H1 (cell line): ENCODE data around the gene HPRT1. TPM values are rescaled to one million over a fixed set of nuclear protein-coding genes. Genes with fewer than 3 reads are reported as not detected.

ENCODE experiments used
- CTCF ChIA-PET: fragments of 300-600 bp; sonication (Branson Sonifier 250); formaldehyde crosslinking; loops from one replicate; lab custom pipeline; 2021; ENCODE audit not compliant: partially characterized antibody; lab: Charles Lee
- POLR2A ChIA-PET: fragments of 300-600 bp; sonication (Branson Sonifier 250); formaldehyde crosslinking; loops from one replicate; lab custom pipeline; 2021; ENCODE audit warnings: inconsistent platforms; ENCODE audit not compliant: partially characterized antibody; lab: Charles Lee
- DNase-seq, 2 experiments: peaks; one replicate each; pipeline versions ENCODE4 v3.0.0 to v3.0.0-alpha.2; 2010 to 2022; ENCODE audit warnings: low spot score in 2 of 2, low read depth in 1 of 2, mixed read lengths in 1 of 2
- FAIRE-seq: peaks from 2 replicates; lab custom pipeline; 2011; peaks lifted over from hg19 to GRCh38; lab: Jason Lieb, UNC
- H2AFZ ChIP-seq: 2 replicates; pipeline ENCODE4 v1.8.1; 2012; ENCODE audit warnings: low read length, inconsistent platforms
- H2AK5ac ChIP-seq: 2 replicates; pipeline ENCODE4 v1.6.1; 2013; ENCODE audit warnings: low read depth, low read length
- H2BK120ac ChIP-seq: replicated peaks from 2 replicates; pipeline ENCODE3; 2013; ENCODE audit warnings: low read depth, low read length, inconsistent platforms
- H2BK12ac ChIP-seq: 2 replicates; pipeline ENCODE4 v1.6.1; 2013; ENCODE audit warnings: low read depth, low read length
- H2BK15ac ChIP-seq: 2 replicates; pipeline ENCODE4 v1.6.1; 2013; ENCODE audit warnings: low read length
- H2BK20ac ChIP-seq: 2 replicates; pipeline ENCODE4 v1.6.1; 2013; ENCODE audit warnings: low read length
- H2BK5ac ChIP-seq: 2 replicates; pipeline ENCODE4 v1.6.1; 2013; ENCODE audit warnings: low read depth, low read length
- H3K14ac ChIP-seq: 2 replicates; pipeline ENCODE4 v1.6.1; 2013; ENCODE audit warnings: inconsistent platforms; ENCODE audit not compliant: insufficient read length
- H3K18ac ChIP-seq: 2 replicates; pipeline ENCODE4 v1.6.1; 2013; ENCODE audit warnings: low read length; ENCODE audit errors: extremely low read depth
- H3K23ac ChIP-seq: 2 replicates; pipeline ENCODE4 v1.6.1; 2013; ENCODE audit warnings: inconsistent platforms; ENCODE audit not compliant: insufficient read length
- H3K23me2 ChIP-seq: 2 replicates; pipeline ENCODE4 v1.6.1; 2013; ENCODE audit warnings: low read depth, low read length
- H3K27ac ChIP-seq: 2 replicates; pipeline ENCODE4 v1.6.1; 2011; ENCODE audit warnings: low read depth, low read length, inconsistent platforms
- H3K27me3 ChIP-seq, 4 experiments: replicated peaks in 1 of 4; 1 replicate in 1 of 4; 2 replicates in 3 of 4; pipeline versions ENCODE4 v1.6.1 to v1.8.1; 2011 to 2013; ENCODE audit warnings: low read length in 3 of 4, mild to moderate bottlenecking in 3 of 4, inconsistent platforms in 2 of 4, mixed read lengths in 2 of 4, moderate library complexity in 1 of 4; ENCODE audit not compliant: control insufficient read depth in 3 of 4, insufficient read depth in 3 of 4; ENCODE audit errors: extremely low read depth in 1 of 4
- H3K36me3 ChIP-seq, 4 experiments: 2 replicates each; pipeline versions ENCODE4 v1.6.1 to v1.8.1; 2011 to 2013; ENCODE audit warnings: mild to moderate bottlenecking in 4 of 4, low read length in 3 of 4, moderate library complexity in 2 of 4, control low read depth in 1 of 4, inconsistent platforms in 1 of 4; ENCODE audit not compliant: insufficient read depth in 4 of 4, control insufficient read depth in 2 of 4
- H3K4ac ChIP-seq: replicated peaks from 2 replicates; pipeline ENCODE3; 2013; ENCODE audit warnings: low read length, low read depth, mixed read lengths, inconsistent platforms; ENCODE audit not compliant: insufficient read length
- H3K4me1 ChIP-seq, 4 experiments: replicated peaks in 1 of 4; 1 replicate in 1 of 4; 2 replicates in 3 of 4; pipeline versions ENCODE4 v1.6.1 to v1.8.1; 2011 to 2013; ENCODE audit warnings: low read length in 3 of 4, inconsistent platforms in 2 of 4, mixed read lengths in 1 of 4; ENCODE audit not compliant: insufficient read depth in 4 of 4, control insufficient read depth in 3 of 4
- H3K4me2 ChIP-seq, 2 experiments: 2 replicates each; pipeline versions ENCODE4 v1.6.1 to v1.8.1; 2011 to 2013; ENCODE audit warnings: low read depth in 2 of 2, low read length in 2 of 2, control low read depth in 1 of 2, inconsistent platforms in 1 of 2, mild to moderate bottlenecking in 1 of 2; ENCODE audit not compliant: insufficient read depth in 1 of 2
- H3K4me3 ChIP-seq, 4 experiments: fragments of 200-600, 300-600 bp in 1 of 4; sonication (generic), shearing (Covaris generic), sonication (Bioruptor Twin) in 1 of 4; 2 replicates each; pipeline versions ENCODE4 v1.5.1 to v1.8.1; 2011 to 2016; ENCODE audit warnings: low read length in 4 of 4, low read depth in 3 of 4, control low read depth in 2 of 4, inconsistent platforms in 2 of 4, mild to moderate bottlenecking in 2 of 4, mixed read lengths in 1 of 4, moderate library complexity in 1 of 4; ENCODE audit not compliant: insufficient read depth in 2 of 4; ENCODE audit errors: extremely low read depth in 1 of 4
- H3K56ac ChIP-seq: replicated peaks from 2 replicates; pipeline ENCODE3; 2013; ENCODE audit warnings: low read depth, mild to moderate bottlenecking, mixed read lengths, low read length, inconsistent platforms; ENCODE audit not compliant: insufficient read length
- H3K79me1 ChIP-seq: 2 replicates; pipeline ENCODE4 v1.6.1; 2013; ENCODE audit warnings: low read depth, low read length, control low read depth
- H3K79me2 ChIP-seq, 2 experiments: 2 replicates each; pipeline versions ENCODE4 v1.6.1 to v1.8.1; 2012 to 2013; ENCODE audit warnings: low read length in 2 of 2, mild to moderate bottlenecking in 2 of 2, inconsistent platforms in 1 of 2; ENCODE audit not compliant: insufficient read depth in 2 of 2, control insufficient read depth in 1 of 2
- H3K9ac ChIP-seq, 4 experiments: replicated peaks in 1 of 4; 1 replicate in 1 of 4; 2 replicates in 3 of 4; pipeline versions ENCODE4 v1.6.1 to v1.8.1; 2011 to 2013; ENCODE audit warnings: low read depth in 3 of 4, low read length in 3 of 4, control low read depth in 2 of 4, mild to moderate bottlenecking in 2 of 4, moderate library complexity in 2 of 4, inconsistent platforms in 1 of 4; ENCODE audit errors: extremely low read depth in 1 of 4
- H3K9me3 ChIP-seq, 2 experiments: 2 replicates each; pipeline versions ENCODE4 v1.6.1 to v1.8.1; 2012 to 2013; ENCODE audit warnings: mild to moderate bottlenecking in 2 of 2, moderate library complexity in 2 of 2, control low read depth in 1 of 2, inconsistent platforms in 1 of 2, low read depth in 1 of 2, low read length in 1 of 2, mixed read lengths in 1 of 2; ENCODE audit not compliant: insufficient read depth in 2 of 2
- H4K20me1 ChIP-seq, 2 experiments: replicated peaks in 1 of 2; 2 replicates each; pipeline versions ENCODE3 to v1.8.1; 2011 to 2013; ENCODE audit warnings: inconsistent platforms in 2 of 2, low read length in 2 of 2, mild to moderate bottlenecking in 1 of 2; ENCODE audit not compliant: insufficient read depth in 2 of 2, control insufficient read depth in 1 of 2
- H4K5ac ChIP-seq: 2 replicates; pipeline ENCODE4 v1.6.1; 2013; ENCODE audit warnings: low read length, low read depth, mixed read lengths, inconsistent platforms; ENCODE audit not compliant: insufficient read length
- H4K8ac ChIP-seq: 2 replicates; pipeline ENCODE4 v1.8.0; 2013; ENCODE audit warnings: mild to moderate bottlenecking, moderate library complexity, low read length, inconsistent platforms; ENCODE audit not compliant: insufficient read depth; ENCODE audit errors: extremely low read depth
- H4K91ac ChIP-seq: replicated peaks from 2 replicates; pipeline ENCODE3; 2013; ENCODE audit warnings: low read length, mixed read lengths, inconsistent platforms; ENCODE audit not compliant: insufficient read length
- WGBS, 2 experiments: shearing (Covaris generic) in 1 of 2; methylation state at CpG; one replicate each; pipeline versions ENCODE4 v1.1.6 to v1.1.7; 2013 to 2015; ENCODE audit warnings: low lambda C conversion rate in 2 of 2, mixed read lengths in 2 of 2, inconsistent platforms in 1 of 2, low coverage in 1 of 2, missing lambda C conversion rate in 1 of 2; ENCODE audit not compliant: insufficient replicate concordance in 2 of 2, insufficient coverage in 1 of 2, insufficient read length in 1 of 2; ENCODE audit errors: extremely low coverage in 1 of 2, missing lambda C conversion rate in 1 of 2; 5-methylcytosine and 5-hydroxymethylcytosine counted together
- polyA plus RNA-seq, 7 experiments: library from polyadenylated mRNA; depleted of rRNA in 3 of 7; stranded (reverse) in 5 of 7; unstranded in 2 of 7; fragments of >200 nt in 5 of 7; fragments of 200-250 nt in 2 of 7; gene quantifications; 1 replicate in 5 of 7; 2 replicates in 1 of 7; 4 replicates in 1 of 7; pipeline versions ENCODE4 v1.2.1 to v1.2.3, GENCODE V29; 2011 to 2013; ENCODE audit warnings: missing spikeins in 2 of 7, mixed read lengths in 2 of 7
- total RNA-seq: library from RNA; stranded (reverse); fragmentation: NEBNext Ultra II Directional; extraction: Animal tissue kit (Norgen Biotek cat#: 25700); gene quantifications from 2 replicates; pipeline ENCODE4 v1.2.1, GENCODE V29; 2021

The HPRT1 gene
- total and polyA plus RNA-seq, 2 of the 8 experiments (the other 6 are each of a cell fraction or from before 2014, with no cell fraction given): 16.9 to 49.5 TPM

GRCh38 chrX:134472041-134472440, 12.1 kb downstream of the HPRT1 start:
- Histone ChIP-seq H4K20me1 (no peaks in the 10 kb centered on the region), H2BK5ac (no peak overlapping the region), H3K9ac (no peak overlapping the region), H2BK20ac (no peak overlapping the region), H3K9me3 (no peaks in the 10 kb centered on the region), H2BK120ac (no peak overlapping the region), H3K27ac (no peak overlapping the region), H4K8ac (no peak overlapping the region), H3K79me1 (no peaks in the 10 kb centered on the region), H2BK15ac (no peak overlapping the region), H3K4ac (no peak overlapping the region), H4K91ac (no peak overlapping the region), H4K5ac (no peak overlapping the region), H3K23ac (no peak overlapping the region), H3K27me3 (no peaks in the 10 kb centered on the region), H3K36me3 (peaks cover 0 to 19% (median 2%) of the 10 kb centered on the region in 4 experiments; a peak in 2 of 8 replicates), H3K4me1 (no peaks in the 10 kb centered on the region), H3K4me3 (no peak overlapping the region), H3K14ac (no peak overlapping the region), H3K56ac (no peak overlapping the region), H2AFZ (no peak overlapping the region), H3K18ac (no peak overlapping the region), H3K4me2 (no peak overlapping the region), H2AK5ac (no peak overlapping the region), H3K79me2 (peaks cover 0 to 12% of the 10 kb centered on the region in 2 experiments; a peak in 2 of 4 replicates), H2BK12ac (no peak overlapping the region), H3K23me2 (no peaks in the 10 kb centered on the region)
- CTCF ChIA-PET: interaction anchor here (1.9 kb wide), 1 partner anchor 11 kb away, joined by 4 read pairs; no protein-coding TSS in a partner anchor
- DNase-seq (no peak), FAIRE-seq (no peak)
- POLR2A ChIA-PET: no interaction called here
- WGBS, 2 experiments: 93% methylated on average over 6 of the region's 6 CpGs; no CpG with 5 or more reads in 1 of the 2 experiments
